Heart right ventricle (tissue), 16 donors: ENCODE data around the gene PLGRKT. TPM values are rescaled to one million over a fixed set of nuclear protein-coding genes. Genes with fewer than 3 reads are reported as not detected.
"Not testable (repeated sequence)": the region's sequence is repeated elsewhere in the genome, so short reads cannot be mapped to it uniquely, and the experiment has no call there.

ENCODE experiments used
- ATAC-seq, 8 donors: fragments of 200-7000 bp; cut with Tn5 transposase; one replicate each; pipeline ENCODE4 v1.9.1; 2020; ENCODE audit warnings: mild to moderate bottlenecking in 8 of 8, moderate library complexity in 8 of 8, moderate number of reproducible peaks in 1 of 8
- DNase-seq, 2 donors: peaks; one replicate each; pipeline ENCODE4 v3.0.0-alpha.2; 2020
- H3K27ac ChIP-seq, 10 donors: fragments of 200-600 bp; sonication (generic) in 2 of 10; one replicate each; pipeline versions ENCODE4 v1.5.0 to v1.8.0; 2020 to 2022; ENCODE audit warnings: mild to moderate bottlenecking in 3 of 10
- H3K27me3 ChIP-seq, 7 donors: fragments of 200-600 bp; one replicate each; pipeline ENCODE4 v1.8.0; 2021 to 2022; ENCODE audit warnings: mild to moderate bottlenecking in 2 of 7
- H3K36me3 ChIP-seq, 9 donors: fragments of 200-600 bp; sonication (generic) in 1 of 9; one replicate each; pipeline versions ENCODE4 v1.5.0 to v1.8.0; 2020 to 2022; ENCODE audit warnings: mild to moderate bottlenecking in 2 of 9
- H3K4me1 ChIP-seq, 9 donors: fragments of 200-600 bp; sonication (generic) in 1 of 9; one replicate each; pipeline versions ENCODE4 v1.5.0 to v1.8.0; 2020 to 2022; ENCODE audit warnings: mild to moderate bottlenecking in 4 of 9
- H3K4me3 ChIP-seq, 10 donors: fragments of 200-600 bp; sonication (generic) in 2 of 10; one replicate each; pipeline versions ENCODE4 v1.5.0 to v1.8.0; 2020 to 2022; ENCODE audit warnings: mild to moderate bottlenecking in 7 of 10, moderate library complexity in 2 of 10
- H3K9me3 ChIP-seq, 11 donors: fragments of 200-600 bp in 10 of 11; sonication (generic) in 2 of 11; one replicate each; pipeline versions ENCODE4 v1.5.0 to v1.8.0; 2013 to 2022; ENCODE audit warnings: mild to moderate bottlenecking in 2 of 11, control low read depth in 1 of 11, moderate library complexity in 1 of 11
- WGBS, 2 donors: extraction: QIAGEN DNeasy Blood & Tissue Kit; methylation state at CpG; one replicate each; pipeline ENCODE4 v1.1.7; 2013; ENCODE audit warnings: inconsistent platforms in 1 of 2; 5-methylcytosine and 5-hydroxymethylcytosine counted together
- intact Hi-C, 10 donors: fragments of 100-400 bp; cut with DNase I; formaldehyde crosslinking; loops; one replicate each; pipeline versions ENCODE4 v1.11.1 to v1.14.2; 2022
- polyA plus RNA-seq, 2 donors: library from polyadenylated mRNA; stranded (reverse); fragments of 200-250 nt; gene quantifications; one replicate each; pipeline ENCODE4 v1.2.3, GENCODE V29; 2013
- total RNA-seq, 10 donors: library from RNA; stranded (reverse); fragmentation: NEBNext Ultra II Directional in 3 of 10; extraction: Animal tissue kit (Norgen Biotek cat#: 25700) in 3 of 10; gene quantifications; one replicate each; pipeline versions ENCODE4 v1.2.1 to v1.2.4, GENCODE V29; 2021 to 2023
- TF ChIP-seq, protein P1 (sequence below), 9 donors: fragments of 200-600 bp; sonication (generic) in 2 of 9; IDR thresholded peaks; one replicate each; pipeline versions ENCODE4 v1.5.0 to v1.8.0; 2021 to 2022; ENCODE audit warnings: antibody characterized with exemption in 9 of 9, mild to moderate bottlenecking in 5 of 9, moderate library complexity in 1 of 9
- donor health status: Arrhythmogenic right ventricular cardiomyopathy.
- donor health status: ischemic (EF 13 %, LVEDD 7.1; RV severe dilation, severe dysfunction).
- donor health status: healthy with polysubstance abuse.
- donor health status: DM: no; HTN: yes; CAD: no.
- donor health status: DM: no; HTN: no; CAD: no.
- donor health status: ischemic (EF 25% LVEDD 6.9; RV normal size, moderate dysfunction).
- donor health status: ischemic (EF 25% LVEDD 5.7; RV mildly dilated, moderate dysfunction).
- donor health status: healthy.
- donor health status: DM: yes; HTN: yes; CAD: no.
- donor health status: Ischemic cardiomyopathy.
- donor health status: ischemic (EF 35%, LVEDD 5.7; RV mildly dilated, moderate dysfunction).
- donor health status: nonischemic (EF 11% LVEDD 7.7; RV severe dilation, severe dysfunction).
- donor health status: DM: yes; HTN: yes; CAD: no.
- donor health status: PGD.
- donor health status: ischemic (EF 29% LVEDD 5.4; RV normal size, mild dysfunction).
- donor health status: nonischemic (EF 23%, LVEDD 6.1; RV moderate dilation, normal function).

Gene PLGRKT
- total and polyA plus RNA-seq, 12 donors, result 11.8 to 53.0 (median 35.9) TPM

- TF ChIP-seq, protein P1, sequence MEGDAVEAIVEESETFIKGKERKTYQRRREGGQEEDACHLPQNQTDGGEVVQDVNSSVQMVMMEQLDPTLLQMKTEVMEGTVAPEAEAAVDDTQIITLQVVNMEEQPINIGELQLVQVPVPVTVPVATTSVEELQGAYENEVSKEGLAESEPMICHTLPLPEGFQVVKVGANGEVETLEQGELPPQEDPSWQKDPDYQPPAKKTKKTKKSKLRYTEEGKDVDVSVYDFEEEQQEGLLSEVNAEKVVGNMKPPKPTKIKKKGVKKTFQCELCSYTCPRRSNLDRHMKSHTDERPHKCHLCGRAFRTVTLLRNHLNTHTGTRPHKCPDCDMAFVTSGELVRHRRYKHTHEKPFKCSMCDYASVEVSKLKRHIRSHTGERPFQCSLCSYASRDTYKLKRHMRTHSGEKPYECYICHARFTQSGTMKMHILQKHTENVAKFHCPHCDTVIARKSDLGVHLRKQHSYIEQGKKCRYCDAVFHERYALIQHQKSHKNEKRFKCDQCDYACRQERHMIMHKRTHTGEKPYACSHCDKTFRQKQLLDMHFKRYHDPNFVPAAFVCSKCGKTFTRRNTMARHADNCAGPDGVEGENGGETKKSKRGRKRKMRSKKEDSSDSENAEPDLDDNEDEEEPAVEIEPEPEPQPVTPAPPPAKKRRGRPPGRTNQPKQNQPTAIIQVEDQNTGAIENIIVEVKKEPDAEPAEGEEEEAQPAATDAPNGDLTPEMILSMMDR (IDR thresholded peaks at IDR 0.05), result no peak
- H3K36me3 ChIP-seq, result peaks cover 0 to 11% (median 0%) of the 10 kb centered on the region in 9 donors
- WGBS, 2 donors, result 100% methylated on average over 1 of the region's 1 CpG
- H3K27ac ChIP-seq, result no peak overlapping the region
- ATAC-seq, result no peak
- DNase-seq, result no peak
- no peaks in the 10 kb centered on the region for H3K4me1 ChIP-seq
- H3K27me3 ChIP-seq, result no peaks in the 10 kb centered on the region
- H3K9me3 ChIP-seq, result peaks cover 0 to 57% (median 25%) of the 10 kb centered on the region in 11 donors
- H3K4me3 ChIP-seq, result no peak overlapping the region
- intact Hi-C loops, result no loop called here
These were observed 29.1 kb downstream of the PLGRKT start for GRCh38 chr9:5408596-5408995.

- intact Hi-C loops, result no loop called here
- Histone ChIP-seq H3K27ac (no peak overlapping the region), H3K9me3 (peaks cover 0 to 25% (median 10%) of the 10 kb centered on the region in 11 donors), H3K36me3 (no peaks in the 10 kb centered on the region), H3K4me1 (no peaks in the 10 kb centered on the region), H3K4me3 (no peak overlapping the region), H3K27me3 (no peaks in the 10 kb centered on the region)
- ATAC-seq (no peak), DNase-seq (no peak)
- TF ChIP-seq, protein P1 (IDR thresholded peaks at IDR 0.05), result no peak
These were observed 35.5 kb downstream of the PLGRKT start for GRCh38 chr9:5402217-5402616.

GRCh38 chr9:5397547-5397946 lies 40.2 kb downstream of the PLGRKT start:
- H3K4me3 ChIP-seq, intact Hi-C loops, H3K4me1 ChIP-seq, DNase-seq, H3K9me3 ChIP-seq, H3K27me3 ChIP-seq, H3K27ac ChIP-seq, H3K36me3 ChIP-seq, ATAC-seq: not testable (repeated sequence)
- WGBS, 2 donors, result 82 to 87% methylated on average over 3 of the region's 3 CpGs

GRCh38 chr9:5395428-5395827 lies 42.3 kb downstream of the PLGRKT start:
- Histone ChIP-seq H3K36me3 (no peaks in the 10 kb centered on the region), H3K4me3 (no peak overlapping the region), H3K4me1 (peaks cover 0 to 5% (median 0%) of the 10 kb centered on the region in 9 donors), H3K27me3 (no peaks in the 10 kb centered on the region), H3K9me3 (no peaks in the 10 kb centered on the region), H3K27ac (no peak overlapping the region)
- intact Hi-C loops, result no loop called here
- ATAC-seq, result no peak
- no peak for DNase-seq
- TF ChIP-seq, protein P1 (IDR thresholded peaks at IDR 0.05), result no peak

GRCh38 chr9:5393976-5394375 lies 43.7 kb downstream of the PLGRKT start:
- intact Hi-C loops, H3K9me3 ChIP-seq, H3K27ac ChIP-seq, H3K4me1 ChIP-seq, ATAC-seq, DNase-seq, H3K4me3 ChIP-seq, H3K27me3 ChIP-seq, H3K36me3 ChIP-seq: not testable (repeated sequence)
- 46 to 66% methylated on average over 2 of the region's 2 CpGs for WGBS, 2 donors

- DNase-seq (no peak), ATAC-seq (no peak)
- Histone ChIP-seq H3K4me1 (peaks cover 0 to 5% (median 0%) of the 10 kb centered on the region in 9 donors), H3K27ac (no peak overlapping the region), H3K36me3 (no peaks in the 10 kb centered on the region), H3K4me3 (no peak overlapping the region), H3K9me3 (no peaks in the 10 kb centered on the region), H3K27me3 (no peaks in the 10 kb centered on the region)
- WGBS, 2 donors, result 76 to 80% methylated on average over 2 of the region's 2 CpGs
- intact Hi-C loops, result no loop called here
- TF ChIP-seq, protein P1 (IDR thresholded peaks at IDR 0.05), result no peak
These were observed 44.2 kb downstream of the PLGRKT start for GRCh38 chr9:5393497-5393896.
